ELR (cell line): ENCODE results near the gene PHACTR1.

Experiments used
- DNase-seq: peaks from one replicate; pipeline ENCODE4 v3.0.0-alpha.2; 2015; ENCODE audit warnings: low read depth

Gene PHACTR1

GRCh38 chr6:12950976-12951375, 234.4 kb downstream of the PHACTR1 start:
- no peak for DNase-seq

GRCh38 chr6:12951415-12951814, 234.8 kb downstream of the PHACTR1 start:
- DNase-seq = no peak

- DNase-seq = no peak
Measured at GRCh38 chr6:12952318-12952717, 235.8 kb downstream of the PHACTR1 start.

GRCh38 chr6:12955956-12956355, 239.4 kb downstream of the PHACTR1 start:
- no peak for DNase-seq

- no peak for DNase-seq
Measured at GRCh38 chr6:12956991-12957320, 240.4 kb downstream of the PHACTR1 start.

GRCh38 chr6:12957321-12958051, 240.9 kb downstream of the PHACTR1 start:
- DNase-seq = peak; percentile 84

GRCh38 chr6:12958052-12958706, 241.6 kb downstream of the PHACTR1 start:
- DNase-seq = peak; percentile 45

GRCh38 chr6:12961761-12962160, 245.2 kb downstream of the PHACTR1 start:
- no peak for DNase-seq

- DNase-seq = no peak
Measured at GRCh38 chr6:12962529-12962928, 246.0 kb downstream of the PHACTR1 start.

GRCh38 chr6:12962987-12963386, 246.4 kb downstream of the PHACTR1 start:
- peak; percentile 79 for DNase-seq

GRCh38 chr6:12963567-12963966, 247.0 kb downstream of the PHACTR1 start:
- DNase-seq = no peak

GRCh38 chr6:12967686-12968085, 251.1 kb downstream of the PHACTR1 start:
- peak; percentile 43 for DNase-seq

GRCh38 chr6:12968290-12968689, 251.7 kb downstream of the PHACTR1 start:
- DNase-seq = no peak

GRCh38 chr6:12968839-12969558, 252.4 kb downstream of the PHACTR1 start:
- DNase-seq = no peak

- DNase-seq = peak; percentile 28
Measured at GRCh38 chr6:12969966-12970365, 253.4 kb downstream of the PHACTR1 start.

GRCh38 chr6:12973386-12973785, 256.8 kb downstream of the PHACTR1 start:
- peak; percentile 16 for DNase-seq

GRCh38 chr6:12974551-12974950, 258.0 kb downstream of the PHACTR1 start:
- DNase-seq = no peak

- no peak for DNase-seq
Measured at GRCh38 chr6:12976366-12976765, 259.8 kb downstream of the PHACTR1 start.

GRCh38 chr6:12977206-12977605, 260.6 kb downstream of the PHACTR1 start:
- DNase-seq = no peak

GRCh38 chr6:12977806-12978205, 261.2 kb downstream of the PHACTR1 start:
- DNase-seq = no peak

GRCh38 chr6:12980741-12981140, 264.2 kb downstream of the PHACTR1 start:
- DNase-seq = no peak

GRCh38 chr6:12984776-12985175, 268.2 kb downstream of the PHACTR1 start:
- no peak for DNase-seq

GRCh38 chr6:12987783-12988182, 271.2 kb downstream of the PHACTR1 start:
- DNase-seq = no peak
